GM23248 (cell line): Measurements from ENCODE around the gene SIGLEC5.

Source experiments
- EZH2 ChIP-seq: fragments of 200-600 bp; sonication (generic); IDR thresholded peaks from 2 replicates; pipeline ENCODE4 v1.6.1; 2018; ENCODE audit warnings: antibody characterized with exemption, mild to moderate bottlenecking; ENCODE audit not compliant: insufficient read depth, poor library complexity, severe bottlenecking
- EZH2phosphoT487 ChIP-seq: fragments of 200-600 bp; sonication (generic); IDR thresholded peaks from 2 replicates; pipeline ENCODE4 v1.6.1; 2018; ENCODE audit warnings: antibody characterized with exemption, moderate library complexity, mild to moderate bottlenecking, low read depth; ENCODE audit not compliant: insufficient read depth

GRCh38 chr19:51615991-51616390 lies 14.2 kb downstream of the SIGLEC5 start:
- TF ChIP-seq EZH2 (no peak), EZH2phosphoT487 (no peak)
